ENCODE measurements around the gene ADGRF3. TPM values are rescaled to one million over a fixed set of nuclear protein-coding genes. Genes with fewer than 3 reads are reported as not detected.

ADGRF3 gene
- total RNA-seq, 1 experiment from 2014 or later, result 0.09 TPM

GRCh38 chr2:26281226-26281625, 65.4 kb downstream of the ADGRF3 start:
- Histone ChIP-seq H3K9me3 (ENCODE audit: control insufficient read depth, low read depth, low read length) (no peaks in the 10 kb centered on the region), H4K8ac (replicated peaks; ENCODE audit: insufficient read length, low read depth, low read length) (no peak overlapping the region), H4K20me1 (ENCODE audit: control insufficient read depth, insufficient read depth, insufficient read length) (no peaks in the 10 kb centered on the region), H3K18ac (ENCODE audit: insufficient read length, low read depth, low read length) (no peak overlapping the region), H3K9ac (ENCODE audit: extremely low read depth, insufficient read length, low read length) (no peak overlapping the region), H3K56ac (ENCODE audit: insufficient read length, low read depth, low read length) (no peak overlapping the region), H2BK5ac (ENCODE audit: insufficient read length, low read length) (no peak overlapping the region), H3K23me2 (ENCODE audit: insufficient read length, low read depth, low read length, poor library complexity, severe bottlenecking) (no peaks in the 10 kb centered on the region), H3K79me1 (ENCODE audit: insufficient read depth, low read depth, low read length, poor library complexity, severe bottlenecking) (no peaks in the 10 kb centered on the region), H3T11ph (ENCODE audit: low read length) (no peak overlapping the region), H4K5ac (ENCODE audit: insufficient read length, low read depth, low read length) (no peak overlapping the region), H3K14ac (ENCODE audit: insufficient read depth, low read length) (no peak overlapping the region), H2BK20ac (ENCODE audit: low read depth, low read length, poor library complexity, severe bottlenecking) (no peak overlapping the region), H2AK5ac (ENCODE audit: insufficient read length, low read length) (no peak overlapping the region), H2BK120ac (ENCODE audit: low read depth, low read length, poor library complexity, severe bottlenecking) (no peak overlapping the region), H3K4me1 (ENCODE audit: insufficient read depth, low read length) (no peaks in the 10 kb centered on the region), H2BK15ac (ENCODE audit: low read depth, low read length) (no peak overlapping the region), H3K4me2 (ENCODE audit: insufficient read depth, insufficient read length, low read length) (no peak overlapping the region), H3K79me2 (ENCODE audit: insufficient read depth, low read length) (no peaks in the 10 kb centered on the region), H3K4ac (ENCODE audit: low read depth, low read length) (no peak overlapping the region), H3K27ac (ENCODE audit: insufficient read length, low read depth, low read length) (no peak overlapping the region), H3K23ac (ENCODE audit: insufficient read length, low read depth, low read length) (no peak overlapping the region), H3K27me3 (ENCODE audit: insufficient read depth, low read length) (no peaks in the 10 kb centered on the region), H2AFZ (ENCODE audit: low read length) (no peak overlapping the region), H2BK12ac (ENCODE audit: insufficient read length, low read depth, low read length) (no peak overlapping the region), H4K91ac (ENCODE audit: insufficient read length, low read depth, low read length) (no peak overlapping the region)
- DNase-seq, result no peak
- Mint-ChIP-seq H3K9me3 (no peaks in the 10 kb centered on the region), H3K4me1 (no peaks in the 10 kb centered on the region), H3K27me3 (ENCODE audit: low read depth) (no peaks in the 10 kb centered on the region), H3K36me3 (ENCODE audit: insufficient read depth in 1 of 3, low read depth in 3 of 3) (peaks cover 8 to 50% (median 40%) of the 10 kb centered on the region in 3 experiments), H3K27ac (no peak overlapping the region), H3K4me3 (no peak overlapping the region)
- no peak for TF ChIP-seq CTCF (conservative IDR thresholded peaks at IDR 0.05)
- WGBS (ENCODE audit: extremely low coverage, insufficient read length, low lambda C conversion rate), result no CpG with 5 or more reads among the region's 2 CpGs

Data from H9 (cell line).